HG02610 (cell line): ENCODE results near the gene CBX7.
"Not testable (repeated sequence)": the region's sequence is repeated elsewhere in the genome, so short reads cannot be mapped to it uniquely, and the experiment has no call there.

Experiments used
- ATAC-seq: cut with Tn5 transposase; IDR thresholded peaks from one replicate; pipeline ENCODE4 v1.9.1; 2021; ENCODE audit warnings: mild to moderate bottlenecking, moderate library complexity; ENCODE audit not compliant: unreplicated experiment

CBX7 gene

GRCh38 chr22:39174498-39175352 is 22.2 kb upstream of the CBX7 start:
- ATAC-seq, result no peak

- no peak for ATAC-seq
Measured at GRCh38 chr22:39173787-39174497, 21.5 kb upstream of the CBX7 start.

- no peak for ATAC-seq
Measured at GRCh38 chr22:39173050-39173706, 20.7 kb upstream of the CBX7 start.

GRCh38 chr22:39172265-39173049 is 20.0 kb upstream of the CBX7 start:
- ATAC-seq, result not testable (repeated sequence)

GRCh38 chr22:39171623-39172264 is 19.3 kb upstream of the CBX7 start:
- no peak for ATAC-seq

GRCh38 chr22:39170825-39171622 is 18.5 kb upstream of the CBX7 start:
- ATAC-seq, result peak; percentile 41

GRCh38 chr22:39169797-39170466 is 17.5 kb upstream of the CBX7 start:
- ATAC-seq, result no peak

- ATAC-seq, result no peak
Measured at GRCh38 chr22:39166547-39166946, 14.1 kb upstream of the CBX7 start.

GRCh38 chr22:39156093-39156492 is 3.6 kb upstream of the CBX7 start:
- ATAC-seq, result not testable (repeated sequence)

GRCh38 chr22:39155421-39155820 is 2.9 kb upstream of the CBX7 start:
- ATAC-seq, result no peak

- ATAC-seq, result peak; percentile 6
Measured at GRCh38 chr22:39153220-39153717, 789 bp upstream of the CBX7 start.

- ATAC-seq, result no peak
Measured at GRCh38 chr22:39152024-39152510, 413 bp downstream of the CBX7 start.

- ATAC-seq, result no peak
Measured at GRCh38 chr22:39151329-39151975, 1.0 kb downstream of the CBX7 start.

- ATAC-seq, result no peak
Measured at GRCh38 chr22:39150848-39151215, 1.6 kb downstream of the CBX7 start.

- ATAC-seq, result no peak
Measured at GRCh38 chr22:39149915-39150847, 2.3 kb downstream of the CBX7 start.

GRCh38 chr22:39148727-39149535 is 3.5 kb downstream of the CBX7 start:
- ATAC-seq, result no peak
